Left lung (tissue), 10 donors: Measurements from ENCODE around the gene EFEMP2. TPM values are rescaled to one million over a fixed set of nuclear protein-coding genes. Genes with fewer than 3 reads are reported as not detected.
A peak's percentile ranks its signal among the peaks of the same experiment; 100 is the strongest.

Experiments
- ATAC-seq: fragments of 200-7000 bp; cut with Tn5 transposase; one replicate; pipeline ENCODE4 v1.9.1; 2020; ENCODE audit warnings: moderate library complexity
- DNase-seq, 4 donors: peaks; one replicate each; pipeline ENCODE4 v3.0.0-alpha.2; 2013 to 2020
- H3K27ac ChIP-seq, 2 donors: fragments of 200-600 bp; sonication (generic) in 1 of 2; one replicate each; pipeline versions ENCODE4 v1.5.0 to v1.8.0; 2020 to 2021
- H3K27me3 ChIP-seq, 2 donors: fragments of 200-600 bp; sonication (generic) in 1 of 2; one replicate each; pipeline versions ENCODE4 v1.5.0 to v1.8.0; 2020 to 2021
- H3K36me3 ChIP-seq, 2 donors: fragments of 200-600 bp; sonication (generic) in 1 of 2; one replicate each; pipeline versions ENCODE4 v1.5.0 to v1.8.0; 2020 to 2021
- H3K4me1 ChIP-seq, 2 donors: fragments of 200-600 bp; one replicate each; pipeline ENCODE4 v1.8.0; 2021
- H3K4me3 ChIP-seq, 2 donors: fragments of 200-600 bp; sonication (generic) in 1 of 2; one replicate each; pipeline versions ENCODE4 v1.5.0 to v1.8.0; 2020 to 2021; ENCODE audit warnings: mild to moderate bottlenecking in 1 of 2
- H3K9me3 ChIP-seq, 2 donors: fragments of 200-600 bp; sonication (generic) in 1 of 2; one replicate each; pipeline versions ENCODE4 v1.5.0 to v1.8.0; 2020 to 2021
- intact Hi-C, 2 donors: fragments of 100-400 bp; cut with DNase I; formaldehyde crosslinking; loops; one replicate each; pipeline versions ENCODE4 v1.11.2 to v1.14.2; 2022
- polyA plus RNA-seq, 6 donors: library from polyadenylated mRNA; unstranded; fragments of 120-200 nt; gene quantifications; one replicate each; pipeline ENCODE4 v1.2.1, GENCODE V29; 2013; ENCODE audit not compliant: insufficient read length in 6 of 6
- total RNA-seq, 2 donors: library from RNA; stranded (reverse); fragmentation: NEBNext Ultra II Directional; extraction: Animal tissue kit (Norgen Biotek cat#: 25700); gene quantifications; one replicate each; pipeline ENCODE4 v1.2.1, GENCODE V29; 2021
- TF ChIP-seq, protein P1 (sequence below), 2 donors: fragments of 200-600 bp; sonication (generic) in 1 of 2; IDR thresholded peaks; one replicate each; pipeline versions ENCODE4 v1.5.0 to v1.8.0; 2021; ENCODE audit warnings: antibody characterized with exemption in 2 of 2
- donor health status: DM: no; HTN: yes; CAD: no.
- donor health status: DM: no; HTN: no; CAD: no.

The EFEMP2 gene
- total and polyA plus RNA-seq, 8 donors: 67.6 to 169 (median 144) TPM

DNA sequence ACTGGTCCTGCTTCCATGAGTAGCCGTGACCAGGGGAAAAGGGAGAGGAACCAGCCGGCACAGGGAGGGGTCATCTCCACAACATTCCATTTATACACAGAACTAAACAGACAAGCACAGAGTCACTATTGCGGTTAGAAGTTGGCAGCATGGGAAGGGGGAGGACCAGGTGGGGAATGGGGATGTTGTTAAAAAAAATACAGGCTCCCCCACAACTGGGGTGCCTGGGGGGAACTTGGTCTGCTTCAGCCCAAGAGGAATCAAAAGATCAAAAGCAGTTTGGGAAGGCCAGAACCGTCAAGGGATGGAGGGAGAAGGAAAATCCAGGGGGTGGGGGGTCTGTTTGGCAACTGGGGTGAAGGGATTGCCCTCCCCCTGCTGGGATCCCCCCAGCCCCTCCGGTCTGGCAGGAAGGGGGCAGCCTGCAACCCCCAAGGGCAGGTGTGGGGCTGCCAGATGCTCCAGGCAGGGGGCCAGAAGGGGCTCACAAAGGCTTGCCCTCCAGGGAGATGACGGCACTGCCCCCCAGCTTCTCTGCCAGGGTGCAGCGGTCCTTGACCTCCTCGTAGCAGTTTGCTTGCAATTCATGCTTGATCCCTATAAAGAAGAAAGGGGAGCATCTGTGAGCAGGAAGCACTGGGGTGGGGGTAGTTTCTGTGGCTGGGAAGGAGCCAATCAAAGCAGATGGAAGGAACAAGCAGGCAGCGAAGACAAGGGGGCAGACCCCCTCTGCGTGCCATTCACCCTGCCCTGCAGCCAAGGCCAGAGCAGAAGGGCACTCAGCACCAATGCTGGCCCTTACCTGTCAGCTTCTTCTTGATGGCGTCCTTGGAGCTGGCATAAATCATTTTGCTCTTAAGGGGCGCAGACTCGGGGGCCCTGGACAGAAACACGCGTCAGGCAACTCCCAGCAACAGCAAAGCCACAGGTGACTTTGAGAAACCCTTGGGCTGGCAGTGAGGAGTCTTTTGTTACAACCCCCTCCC is 17.5 kb downstream of the EFEMP2 start:
- no peak for ATAC-seq
- peaks cover 6 to 60% of the 10 kb centered on the region in 2 donors for H3K36me3 ChIP-seq
- no peak overlapping the region for H3K27ac ChIP-seq
- H3K9me3 ChIP-seq: no peaks in the 10 kb centered on the region
- peaks cover 8 to 49% of the 10 kb centered on the region in 2 donors for H3K4me1 ChIP-seq
- intact Hi-C loops: no loop called here
- H3K4me3 ChIP-seq: peak overlapping the region in 1 of 2 donors; percentile 96
- H3K27me3 ChIP-seq: no peaks in the 10 kb centered on the region
- DNase-seq: no peak
- TF ChIP-seq, protein P1, sequence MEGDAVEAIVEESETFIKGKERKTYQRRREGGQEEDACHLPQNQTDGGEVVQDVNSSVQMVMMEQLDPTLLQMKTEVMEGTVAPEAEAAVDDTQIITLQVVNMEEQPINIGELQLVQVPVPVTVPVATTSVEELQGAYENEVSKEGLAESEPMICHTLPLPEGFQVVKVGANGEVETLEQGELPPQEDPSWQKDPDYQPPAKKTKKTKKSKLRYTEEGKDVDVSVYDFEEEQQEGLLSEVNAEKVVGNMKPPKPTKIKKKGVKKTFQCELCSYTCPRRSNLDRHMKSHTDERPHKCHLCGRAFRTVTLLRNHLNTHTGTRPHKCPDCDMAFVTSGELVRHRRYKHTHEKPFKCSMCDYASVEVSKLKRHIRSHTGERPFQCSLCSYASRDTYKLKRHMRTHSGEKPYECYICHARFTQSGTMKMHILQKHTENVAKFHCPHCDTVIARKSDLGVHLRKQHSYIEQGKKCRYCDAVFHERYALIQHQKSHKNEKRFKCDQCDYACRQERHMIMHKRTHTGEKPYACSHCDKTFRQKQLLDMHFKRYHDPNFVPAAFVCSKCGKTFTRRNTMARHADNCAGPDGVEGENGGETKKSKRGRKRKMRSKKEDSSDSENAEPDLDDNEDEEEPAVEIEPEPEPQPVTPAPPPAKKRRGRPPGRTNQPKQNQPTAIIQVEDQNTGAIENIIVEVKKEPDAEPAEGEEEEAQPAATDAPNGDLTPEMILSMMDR (IDR thresholded peaks at IDR 0.05): no peak

DNA sequence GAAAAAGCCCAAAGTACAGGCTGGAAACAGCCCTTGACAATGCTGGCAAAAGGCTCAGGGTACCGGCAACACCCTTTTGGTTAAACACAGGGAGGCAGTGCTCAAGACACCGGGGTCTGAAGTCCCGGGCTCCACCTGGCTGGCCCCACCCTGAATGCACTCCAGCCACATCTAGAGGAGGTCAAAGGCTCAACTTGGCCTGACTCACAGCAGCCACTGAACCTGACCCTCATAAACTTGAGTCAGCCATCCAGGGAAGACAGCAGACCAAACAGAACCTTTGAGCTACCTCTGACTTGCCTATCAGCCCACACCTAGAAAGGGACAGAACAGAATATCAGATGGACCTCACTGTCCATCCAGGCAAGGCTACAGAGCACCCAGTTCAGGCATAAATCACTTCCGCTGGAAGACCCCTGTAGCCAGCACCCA is 18.4 kb downstream of the EFEMP2 start:
- no peak for ATAC-seq
- no peak for DNase-seq
- Histone ChIP-seq H3K4me1 (peaks cover 8 to 41% of the 10 kb centered on the region in 2 donors), H3K27me3 (no peaks in the 10 kb centered on the region), H3K36me3 (peaks cover 6 to 60% of the 10 kb centered on the region in 2 donors), H3K4me3 (no peak overlapping the region), H3K27ac (no peak overlapping the region), H3K9me3 (no peaks in the 10 kb centered on the region)
- TF ChIP-seq, protein P1 (IDR thresholded peaks at IDR 0.05): no peak
- intact Hi-C loops: no loop called here

DNA sequence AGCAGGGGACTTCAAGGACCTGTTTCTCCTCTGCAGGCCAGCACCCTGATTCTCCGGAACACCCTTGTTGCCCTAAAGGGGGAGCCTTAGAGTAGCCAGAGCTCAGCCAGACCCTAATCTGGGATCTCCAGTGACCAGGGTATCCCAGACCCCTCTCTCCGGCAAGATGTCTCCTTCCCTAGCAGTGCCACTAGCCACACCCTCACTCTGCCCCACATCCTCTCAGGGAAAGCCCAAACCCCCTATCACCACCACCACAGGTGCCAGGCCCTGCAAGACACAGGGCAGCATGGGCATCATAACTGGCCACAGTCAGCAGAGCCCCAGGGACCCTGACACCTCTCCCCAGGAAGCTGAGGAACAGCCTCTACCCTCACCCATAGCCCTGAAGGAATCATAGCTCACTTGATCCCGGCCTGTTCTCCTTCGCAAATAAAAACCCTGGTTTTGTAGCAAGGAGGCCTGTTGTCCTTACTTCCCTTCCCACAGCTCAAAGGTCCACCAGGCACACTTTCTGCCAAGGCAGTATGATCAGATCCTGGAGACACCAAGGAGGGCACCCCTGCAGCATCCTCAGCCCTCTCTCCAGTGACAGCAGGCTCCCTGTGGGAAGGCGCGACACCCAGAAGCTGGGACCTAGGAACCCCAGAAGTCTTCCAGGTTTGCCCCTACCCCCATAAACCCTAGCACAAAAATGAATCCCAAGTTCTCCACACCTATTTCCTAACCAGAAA is 19.2 kb downstream of the EFEMP2 start:
- Histone ChIP-seq H3K27me3 (no peaks in the 10 kb centered on the region), H3K27ac (no peak overlapping the region), H3K9me3 (no peaks in the 10 kb centered on the region), H3K36me3 (peaks cover 6 to 60% of the 10 kb centered on the region in 2 donors), H3K4me1 (peaks cover 8 to 34% of the 10 kb centered on the region in 2 donors), H3K4me3 (no peak overlapping the region)
- TF ChIP-seq, protein P1 (IDR thresholded peaks at IDR 0.05): no peak
- intact Hi-C loops: no loop called here
- ATAC-seq (no peak), DNase-seq (no peak)

DNA sequence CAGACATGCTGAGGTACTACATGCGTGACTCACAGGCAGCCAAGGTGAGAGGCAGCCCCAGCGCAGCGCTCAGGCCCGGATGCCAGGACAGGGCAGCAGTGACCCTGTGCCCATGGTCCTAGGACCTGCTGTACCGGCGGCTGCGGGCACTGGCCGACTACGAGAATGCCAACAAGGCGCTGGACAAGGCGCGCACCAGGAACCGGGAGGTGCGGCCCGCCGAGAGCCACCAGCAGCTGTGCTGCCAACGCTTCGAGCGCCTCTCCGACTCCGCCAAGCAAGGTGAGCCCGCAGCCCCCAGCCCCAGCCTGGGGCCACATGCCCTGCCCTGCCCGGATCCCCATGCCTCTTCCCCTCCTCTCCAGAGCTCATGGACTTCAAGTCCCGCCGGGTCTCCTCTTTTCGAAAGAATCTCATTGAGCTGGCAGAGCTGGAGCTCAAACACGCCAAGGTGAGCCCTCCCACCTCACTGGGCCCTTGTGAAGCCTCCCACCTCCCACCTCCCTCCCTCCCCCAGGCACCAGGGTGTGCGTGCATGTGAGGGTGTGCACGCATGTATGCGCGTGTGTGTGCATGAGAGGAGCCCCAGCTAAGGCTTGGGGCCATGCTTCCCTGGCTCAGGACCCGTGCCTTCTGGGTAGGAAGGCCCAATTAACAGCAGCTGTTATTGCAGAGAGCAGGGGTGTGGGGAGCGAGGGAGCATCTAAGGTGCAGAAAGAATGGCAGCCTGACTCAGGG is 19.9 kb downstream of the EFEMP2 start:
- DNase-seq (peak in 1 of 4 donors; percentile 80), ATAC-seq (no peak)
- H3K9me3 ChIP-seq: no peaks in the 10 kb centered on the region
- H3K27ac ChIP-seq: no peak overlapping the region
- TF ChIP-seq, protein P1 (IDR thresholded peaks at IDR 0.05): no peak
- no peaks in the 10 kb centered on the region for H3K27me3 ChIP-seq
- H3K4me1 ChIP-seq: peaks cover 8 to 32% of the 10 kb centered on the region in 2 donors
- no peak overlapping the region for H3K4me3 ChIP-seq
- intact Hi-C loops: no loop called here
- peaks cover 6 to 60% of the 10 kb centered on the region in 2 donors for H3K36me3 ChIP-seq
